ENCODE data around the gene GRK4. TPM values are rescaled to one million over a fixed set of nuclear protein-coding genes. Genes with fewer than 3 reads are reported as not detected.

GRK4 gene
- total and polyA plus RNA-seq, 10 of the 15 experiments (the other 5 are each of a cell fraction or from before 2014, with no cell fraction given): 1.1 to 4.0 (median 2.5) TPM

Small RNA genes within 50 kb of the gene (small RNA-seq; reads per million reads assigned to genes)
- gene RF02134 (not detected), gene RF02135 (not detected), gene RNU6-204P (not detected)

Other genes starting within 250 kb of the GRK4 start
- 55.0 and 59.8 TPM in 2 replicates for gene TNIP2, start 207.2 kb upstream of the GRK4 start, total RNA-seq (2014; rRNA removed)
- gene TNIP2, start 207.2 kb upstream of the GRK4 start, total RNA-seq (2014; rRNA removed; fragmentation: Illumina TruSeq; extraction: Trizol): 29.1 and 29.8 TPM in 2 replicates
- 62.9 and 64.8 TPM in 2 replicates for gene TNIP2, start 207.2 kb upstream of the GRK4 start, total RNA-seq (2021)
- gene TNIP2, start 207.2 kb upstream of the GRK4 start, polyA plus RNA-seq (2011; rRNA removed): 27.9 and 42.0 TPM in 2 replicates
- gene TNIP2, start 207.2 kb upstream of the GRK4 start, polyA plus RNA-seq (2014; fragmentation: Illumina TruSeq; extraction: Trizol): 7.1 and 21.4 TPM in 2 replicates
- gene TNIP2, start 207.2 kb upstream of the GRK4 start, polyA plus RNA-seq (2014; fragmentation: Nextera tagmentation; extraction: Ambion mirVana): 1 to 10 TPM; 1.4 to 3.4 TPM
- gene TNIP2, start 207.2 kb upstream of the GRK4 start, polyA plus RNA-seq (2014; rRNA removed): 64.9 and 68.5 TPM in 2 replicates
- 10 to 100 TPM; 49.1 to 59.0 TPM for gene TNIP2, start 207.2 kb upstream of the GRK4 start, polyA plus RNA-seq (2016; fragmentation: Nextera tagmentation; extraction: Ambion mirVana)
- gene SH3BP2, start 170.5 kb upstream of the GRK4 start, total RNA-seq (2014; rRNA removed): 35.5 and 40.9 TPM in 2 replicates
- 17.5 and 19.0 TPM in 2 replicates for gene SH3BP2, start 170.5 kb upstream of the GRK4 start, total RNA-seq (2014; rRNA removed; fragmentation: Illumina TruSeq; extraction: Trizol)
- gene SH3BP2, start 170.5 kb upstream of the GRK4 start, total RNA-seq (2021): 51.1 and 61.8 TPM in 2 replicates
- gene SH3BP2, start 170.5 kb upstream of the GRK4 start, polyA plus RNA-seq (2011; rRNA removed): 18.0 and 37.1 TPM in 2 replicates
- gene SH3BP2, start 170.5 kb upstream of the GRK4 start, polyA plus RNA-seq (2014; fragmentation: Illumina TruSeq; extraction: Trizol): 7.8 and 18.3 TPM in 2 replicates
- 1 to 10 TPM; 1.1 TPM for gene SH3BP2, start 170.5 kb upstream of the GRK4 start, polyA plus RNA-seq (2014; fragmentation: Nextera tagmentation; extraction: Ambion mirVana)
- gene SH3BP2, start 170.5 kb upstream of the GRK4 start, polyA plus RNA-seq (2014; rRNA removed): 54.7 and 57.8 TPM in 2 replicates
- 10 to 100 TPM; 23.0 to 24.8 TPM for gene SH3BP2, start 170.5 kb upstream of the GRK4 start, polyA plus RNA-seq (2016; fragmentation: Nextera tagmentation; extraction: Ambion mirVana)
- 128 and 136 TPM in 2 replicates for gene ADD1, start 119.7 kb upstream of the GRK4 start, total RNA-seq (2014; rRNA removed)
- 65.6 and 70.1 TPM in 2 replicates for gene ADD1, start 119.7 kb upstream of the GRK4 start, total RNA-seq (2014; rRNA removed; fragmentation: Illumina TruSeq; extraction: Trizol)
- gene ADD1, start 119.7 kb upstream of the GRK4 start, total RNA-seq (2021): 182 and 183 TPM in 2 replicates
- gene ADD1, start 119.7 kb upstream of the GRK4 start, polyA plus RNA-seq (2011; rRNA removed): 75.4 and 93.5 TPM in 2 replicates
- 97.2 and 107 TPM in 2 replicates for gene ADD1, start 119.7 kb upstream of the GRK4 start, polyA plus RNA-seq (2014; fragmentation: Illumina TruSeq; extraction: Trizol)
- gene ADD1, start 119.7 kb upstream of the GRK4 start, polyA plus RNA-seq (2014; fragmentation: Nextera tagmentation; extraction: Ambion mirVana): 10 to 100 TPM; 21.6 to 50.2 TPM
- gene ADD1, start 119.7 kb upstream of the GRK4 start, polyA plus RNA-seq (2014; rRNA removed): 113 and 126 TPM in 2 replicates
- 100 to 1,000 TPM; 113 to 116 TPM for gene ADD1, start 119.7 kb upstream of the GRK4 start, polyA plus RNA-seq (2016; fragmentation: Nextera tagmentation; extraction: Ambion mirVana)
- gene NOP14, start 165 bp upstream of the GRK4 start, total RNA-seq (2014; rRNA removed): 40.3 and 42.1 TPM in 2 replicates
- gene NOP14, start 165 bp upstream of the GRK4 start, total RNA-seq (2014; rRNA removed; fragmentation: Illumina TruSeq; extraction: Trizol): 52.5 and 57.3 TPM in 2 replicates
- 74.3 and 80.6 TPM in 2 replicates for gene NOP14, start 165 bp upstream of the GRK4 start, total RNA-seq (2021)
- gene NOP14, start 165 bp upstream of the GRK4 start, polyA plus RNA-seq (2011; rRNA removed): 17.2 and 18.8 TPM in 2 replicates
- gene NOP14, start 165 bp upstream of the GRK4 start, polyA plus RNA-seq (2014; fragmentation: Illumina TruSeq; extraction: Trizol): 64.9 and 65.2 TPM in 2 replicates
- 10 to 100 TPM; 13.8 to 24.7 TPM for gene NOP14, start 165 bp upstream of the GRK4 start, polyA plus RNA-seq (2014; fragmentation: Nextera tagmentation; extraction: Ambion mirVana)
- gene NOP14, start 165 bp upstream of the GRK4 start, polyA plus RNA-seq (2014; rRNA removed): 31.6 and 36.4 TPM in 2 replicates
- 10 to 100 TPM; 74.5 to 76.6 TPM for gene NOP14, start 165 bp upstream of the GRK4 start, polyA plus RNA-seq (2016; fragmentation: Nextera tagmentation; extraction: Ambion mirVana)
- not detected in 2 replicates for gene HTT-AS, start 111.0 kb downstream of the GRK4 start, total RNA-seq (2014; rRNA removed)
- not detected in 2 replicates for gene HTT-AS, start 111.0 kb downstream of the GRK4 start, total RNA-seq (2014; rRNA removed; fragmentation: Illumina TruSeq; extraction: Trizol)
- gene HTT-AS, start 111.0 kb downstream of the GRK4 start, total RNA-seq (2021): not detected in 2 replicates
- not detected in 2 replicates for gene HTT-AS, start 111.0 kb downstream of the GRK4 start, polyA plus RNA-seq (2011; rRNA removed)
- gene HTT-AS, start 111.0 kb downstream of the GRK4 start, polyA plus RNA-seq (2014; fragmentation: Illumina TruSeq; extraction: Trizol): not detected in 2 replicates
- not detected for gene HTT-AS, start 111.0 kb downstream of the GRK4 start, polyA plus RNA-seq (2014; fragmentation: Nextera tagmentation; extraction: Ambion mirVana)
- not detected in 2 replicates for gene HTT-AS, start 111.0 kb downstream of the GRK4 start, polyA plus RNA-seq (2014; rRNA removed)
- gene HTT-AS, start 111.0 kb downstream of the GRK4 start, polyA plus RNA-seq (2016; fragmentation: Nextera tagmentation; extraction: Ambion mirVana): not detected
- gene HTT, start 111.1 kb downstream of the GRK4 start, total RNA-seq (2014; rRNA removed): 46.5 and 47.3 TPM in 2 replicates
- 61.4 and 62.0 TPM in 2 replicates for gene HTT, start 111.1 kb downstream of the GRK4 start, total RNA-seq (2014; rRNA removed; fragmentation: Illumina TruSeq; extraction: Trizol)
- 108 and 112 TPM in 2 replicates for gene HTT, start 111.1 kb downstream of the GRK4 start, total RNA-seq (2021)
- gene HTT, start 111.1 kb downstream of the GRK4 start, polyA plus RNA-seq (2011; rRNA removed): 37.7 and 37.9 TPM in 2 replicates
- 113 and 203 TPM in 2 replicates for gene HTT, start 111.1 kb downstream of the GRK4 start, polyA plus RNA-seq (2014; fragmentation: Illumina TruSeq; extraction: Trizol)
- 1 to 10 TPM; 3.3 to 3.6 TPM for gene HTT, start 111.1 kb downstream of the GRK4 start, polyA plus RNA-seq (2014; fragmentation: Nextera tagmentation; extraction: Ambion mirVana)
- 51.0 and 55.2 TPM in 2 replicates for gene HTT, start 111.1 kb downstream of the GRK4 start, polyA plus RNA-seq (2014; rRNA removed)
- 10 to 100 TPM; 19.4 to 39.2 TPM for gene HTT, start 111.1 kb downstream of the GRK4 start, polyA plus RNA-seq (2016; fragmentation: Nextera tagmentation; extraction: Ambion mirVana)